ENCODE measurements around the gene ADCY5. TPM values are rescaled to one million over a fixed set of nuclear protein-coding genes. Genes with fewer than 3 reads are reported as not detected.

ADCY5 gene
- total RNA-seq, 4 donors from 2014 or later = 3.5 to 44.6 (median 14.5) TPM

DNA sequence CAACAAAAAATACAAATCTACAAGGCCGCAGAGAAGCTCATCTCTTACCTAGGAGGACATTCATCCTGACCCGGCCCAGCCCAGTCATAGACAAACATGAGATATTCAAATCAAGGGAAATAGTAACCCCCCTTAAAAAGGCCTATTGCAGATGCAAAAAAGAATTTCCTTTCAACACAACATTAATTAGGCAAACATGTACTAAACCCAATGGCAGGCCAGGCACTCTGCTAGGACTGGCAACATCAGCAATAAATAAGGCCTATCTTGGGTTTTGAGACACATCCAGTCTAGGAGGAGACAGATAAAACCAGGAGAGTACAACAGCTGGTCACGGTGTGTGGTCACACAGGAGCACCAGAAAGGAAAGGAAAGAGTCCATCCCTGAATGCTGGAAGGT is 61.4 kb downstream of the ADCY5 start:
- no peak for DNase-seq
- no peaks in the 10 kb centered on the region for H3K36me3 ChIP-seq
- peak overlapping the region in 2 of 4 donors; percentile 34 to 73 for H3K27ac ChIP-seq
- H3K4me1 ChIP-seq = peaks cover 0 to 38% (median 0%) of the 10 kb centered on the region in 4 donors
- no peaks in the 10 kb centered on the region for H3K9me3 ChIP-seq
- H3K27me3 ChIP-seq = no peaks in the 10 kb centered on the region
- H3K4me3 ChIP-seq = no peak overlapping the region
- TF ChIP-seq, protein P1, sequence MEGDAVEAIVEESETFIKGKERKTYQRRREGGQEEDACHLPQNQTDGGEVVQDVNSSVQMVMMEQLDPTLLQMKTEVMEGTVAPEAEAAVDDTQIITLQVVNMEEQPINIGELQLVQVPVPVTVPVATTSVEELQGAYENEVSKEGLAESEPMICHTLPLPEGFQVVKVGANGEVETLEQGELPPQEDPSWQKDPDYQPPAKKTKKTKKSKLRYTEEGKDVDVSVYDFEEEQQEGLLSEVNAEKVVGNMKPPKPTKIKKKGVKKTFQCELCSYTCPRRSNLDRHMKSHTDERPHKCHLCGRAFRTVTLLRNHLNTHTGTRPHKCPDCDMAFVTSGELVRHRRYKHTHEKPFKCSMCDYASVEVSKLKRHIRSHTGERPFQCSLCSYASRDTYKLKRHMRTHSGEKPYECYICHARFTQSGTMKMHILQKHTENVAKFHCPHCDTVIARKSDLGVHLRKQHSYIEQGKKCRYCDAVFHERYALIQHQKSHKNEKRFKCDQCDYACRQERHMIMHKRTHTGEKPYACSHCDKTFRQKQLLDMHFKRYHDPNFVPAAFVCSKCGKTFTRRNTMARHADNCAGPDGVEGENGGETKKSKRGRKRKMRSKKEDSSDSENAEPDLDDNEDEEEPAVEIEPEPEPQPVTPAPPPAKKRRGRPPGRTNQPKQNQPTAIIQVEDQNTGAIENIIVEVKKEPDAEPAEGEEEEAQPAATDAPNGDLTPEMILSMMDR (IDR thresholded peaks at IDR 0.05) = no peak
- TF ChIP-seq POLR2A (IDR thresholded peaks at IDR 0.05) = no peak

DNA sequence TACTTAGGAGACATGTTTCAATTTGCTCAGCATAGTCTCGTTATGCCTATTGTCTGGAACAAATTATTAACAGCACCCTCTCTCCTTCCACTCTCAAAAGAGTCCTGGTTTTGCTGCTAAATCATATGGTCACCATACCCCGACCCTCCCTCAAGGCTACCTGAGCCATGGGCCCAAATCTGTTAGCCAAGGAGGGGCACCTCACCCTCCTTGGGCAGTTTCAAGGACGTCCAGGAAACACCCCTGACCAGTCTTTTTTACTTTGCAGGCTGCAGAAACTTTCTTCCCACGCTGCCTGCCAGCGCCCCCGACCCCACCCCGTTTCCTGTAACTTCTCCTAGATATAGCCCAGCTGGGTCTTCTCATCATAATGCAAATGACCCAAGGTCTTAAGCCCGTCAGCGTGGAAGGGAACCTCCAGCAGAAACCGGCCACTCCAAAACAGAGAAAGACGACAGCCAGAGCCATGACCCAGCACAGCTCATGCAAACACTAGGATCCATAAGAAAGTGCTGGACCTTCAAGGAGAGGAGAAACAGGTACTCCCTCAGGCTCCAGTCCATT is 62.3 kb downstream of the ADCY5 start:
- Histone ChIP-seq H3K27me3 (no peaks in the 10 kb centered on the region), H3K27ac (peak overlapping the region in 2 of 4 donors; percentile 41 to 73), H3K4me3 (no peak overlapping the region), H3K9me3 (no peaks in the 10 kb centered on the region), H3K36me3 (no peaks in the 10 kb centered on the region), H3K4me1 (peaks cover 0 to 32% (median 0%) of the 10 kb centered on the region in 4 donors)
- DNase-seq = peak in 1 of 3 donors; percentile 13
- TF ChIP-seq POLR2A (IDR thresholded peaks at IDR 0.05) = no peak
- TF ChIP-seq, protein P1 (IDR thresholded peaks at IDR 0.05) = no peak

DNA sequence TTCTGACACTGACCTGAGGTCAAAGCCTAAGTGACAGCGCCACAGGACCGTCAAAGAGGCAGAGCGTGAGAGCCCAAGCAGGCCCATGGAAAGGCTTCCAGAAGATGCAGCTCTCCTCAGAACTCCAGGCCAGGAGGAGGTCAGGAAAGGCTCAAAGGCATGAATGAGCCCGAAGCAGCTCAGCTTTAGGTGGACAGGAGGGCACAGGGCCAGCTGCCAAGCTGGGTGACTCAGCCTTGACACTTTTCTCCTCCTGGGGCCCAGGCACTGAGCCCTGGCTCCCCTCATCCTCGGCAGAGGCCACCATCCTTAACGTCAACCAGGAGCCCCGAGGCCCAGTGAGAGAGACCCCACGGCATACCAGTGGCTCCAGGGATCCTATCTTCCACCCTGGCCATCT is 62.9 kb downstream of the ADCY5 start:
- Histone ChIP-seq H3K27me3 (no peaks in the 10 kb centered on the region), H3K4me1 (peaks cover 0 to 32% (median 0%) of the 10 kb centered on the region in 4 donors), H3K27ac (peak overlapping the region in 3 of 4 donors; percentile 31 to 73 (median 41)), H3K9me3 (no peaks in the 10 kb centered on the region), H3K36me3 (no peaks in the 10 kb centered on the region), H3K4me3 (no peak overlapping the region)
- DNase-seq = peak in 1 of 3 donors; percentile 39
- TF ChIP-seq, protein P1 (IDR thresholded peaks at IDR 0.05) = no peak
- TF ChIP-seq POLR2A (IDR thresholded peaks at IDR 0.05) = no peak

DNA sequence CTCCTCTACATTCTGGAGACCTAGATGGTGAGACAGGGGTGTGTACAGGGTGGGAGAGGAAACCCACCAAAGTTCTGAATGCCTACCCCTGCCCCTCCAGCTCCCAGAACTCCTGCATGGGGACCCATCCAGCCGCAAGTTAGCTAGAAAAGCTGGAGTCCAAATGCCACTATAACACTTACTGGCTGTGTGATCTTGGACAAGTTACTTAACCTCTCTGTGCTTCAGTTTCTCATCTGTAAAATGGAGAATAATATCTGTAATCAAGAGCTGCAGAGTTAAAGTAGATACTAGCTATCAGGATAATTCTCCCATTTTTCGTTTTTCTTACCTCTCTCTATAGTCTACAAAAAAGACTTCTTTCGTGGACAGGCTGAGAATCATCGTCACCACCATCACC is 63.4 kb downstream of the ADCY5 start:
- peaks cover 0 to 32% (median 0%) of the 10 kb centered on the region in 4 donors for H3K4me1 ChIP-seq
- H3K36me3 ChIP-seq = no peaks in the 10 kb centered on the region
- H3K9me3 ChIP-seq = no peaks in the 10 kb centered on the region

DNA sequence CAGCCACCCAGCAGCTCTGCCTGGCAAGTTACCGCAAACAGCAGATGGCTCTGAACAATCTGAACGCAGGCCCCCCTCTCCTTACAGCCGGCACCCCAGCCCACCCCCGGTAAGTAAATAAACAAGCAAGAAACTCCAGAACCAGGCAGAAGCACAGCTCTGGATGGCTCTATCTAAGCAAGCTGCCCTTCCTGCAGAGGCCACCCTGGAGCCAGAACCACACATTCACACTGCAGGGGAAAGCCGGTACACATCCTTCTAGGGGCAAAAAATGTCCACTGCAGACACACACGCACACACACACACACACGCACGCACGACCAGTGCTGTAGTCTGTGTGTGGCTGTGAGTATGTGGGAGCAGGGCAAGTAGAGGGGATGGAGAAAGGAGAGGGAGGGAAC is 63.9 kb downstream of the ADCY5 start:
- Histone ChIP-seq H3K27me3 (no peaks in the 10 kb centered on the region), H3K27ac (peak overlapping the region in 2 of 4 donors; percentile 41 to 73), H3K9me3 (no peaks in the 10 kb centered on the region), H3K4me3 (no peak overlapping the region), H3K4me1 (peaks cover 0 to 31% (median 0%) of the 10 kb centered on the region in 4 donors), H3K36me3 (no peaks in the 10 kb centered on the region)
- TF ChIP-seq, protein P1 (IDR thresholded peaks at IDR 0.05) = no peak
- TF ChIP-seq POLR2A (IDR thresholded peaks at IDR 0.05) = no peak
- no peak for DNase-seq

More for the DNA sequence above, 63.4 kb downstream of the ADCY5 start:
- Histone ChIP-seq H3K27ac (peak overlapping the region in 3 of 4 donors; percentile 31 to 73 (median 41)), H3K27me3 (no peaks in the 10 kb centered on the region), H3K4me3 (no peak overlapping the region)
- TF ChIP-seq POLR2A (IDR thresholded peaks at IDR 0.05) = no peak
- TF ChIP-seq, protein P1 (IDR thresholded peaks at IDR 0.05) = no peak
- no peak for DNase-seq

Data from Peyer's patch (tissue), 4 donors.